BLaER1 treated with 17β-estradiol and CSF1 and Interleukin-3, amounts not matched to agents 10 nM and 100 nM (cell line): Measurements from ENCODE around the gene NDUFS2.

Source experiments
- H3K27ac ChIP-seq, 11 experiments: shearing (Covaris generic); formaldehyde crosslinking; 2 replicates each; pipeline ENCODE4 v1.8.1; 2022
- H3K27me3 ChIP-seq, 11 experiments: shearing (Covaris generic); formaldehyde crosslinking; 2 replicates each; pipeline ENCODE4 v1.8.1; 2022
- H3K36me3 ChIP-seq, 11 experiments: shearing (Covaris generic); formaldehyde crosslinking; 2 replicates each; pipeline ENCODE4 v1.8.1; 2022
- H3K4me1 ChIP-seq, 10 experiments: shearing (Covaris generic); formaldehyde crosslinking; 2 replicates each; pipeline ENCODE4 v1.8.1; 2022
- H3K4me2 ChIP-seq, 11 experiments: shearing (Covaris generic); formaldehyde crosslinking; 2 replicates each; pipeline ENCODE4 v1.8.1; 2022
- H3K4me3 ChIP-seq, 10 experiments: shearing (Covaris generic); formaldehyde crosslinking; 2 replicates each; pipeline ENCODE4 v1.8.1; 2022
- H3K9ac ChIP-seq, 11 experiments: shearing (Covaris generic); formaldehyde crosslinking; 2 replicates each; pipeline ENCODE4 v1.8.1; 2022
- H3K9me3 ChIP-seq, 11 experiments: shearing (Covaris generic); formaldehyde crosslinking; replicated peaks in 1 of 11; 2 replicates each; pipeline ENCODE4 v1.8.1; 2022
- H4K20me1 ChIP-seq, 11 experiments: shearing (Covaris generic); formaldehyde crosslinking; 2 replicates each; pipeline ENCODE4 v1.8.1; 2022
- Cebpa-rat ChIP-seq, 11 experiments: shearing (Covaris generic); IDR thresholded peaks; 2 replicates each; pipeline ENCODE4 v1.8.1; 2022

Gene NDUFS2

DNA sequence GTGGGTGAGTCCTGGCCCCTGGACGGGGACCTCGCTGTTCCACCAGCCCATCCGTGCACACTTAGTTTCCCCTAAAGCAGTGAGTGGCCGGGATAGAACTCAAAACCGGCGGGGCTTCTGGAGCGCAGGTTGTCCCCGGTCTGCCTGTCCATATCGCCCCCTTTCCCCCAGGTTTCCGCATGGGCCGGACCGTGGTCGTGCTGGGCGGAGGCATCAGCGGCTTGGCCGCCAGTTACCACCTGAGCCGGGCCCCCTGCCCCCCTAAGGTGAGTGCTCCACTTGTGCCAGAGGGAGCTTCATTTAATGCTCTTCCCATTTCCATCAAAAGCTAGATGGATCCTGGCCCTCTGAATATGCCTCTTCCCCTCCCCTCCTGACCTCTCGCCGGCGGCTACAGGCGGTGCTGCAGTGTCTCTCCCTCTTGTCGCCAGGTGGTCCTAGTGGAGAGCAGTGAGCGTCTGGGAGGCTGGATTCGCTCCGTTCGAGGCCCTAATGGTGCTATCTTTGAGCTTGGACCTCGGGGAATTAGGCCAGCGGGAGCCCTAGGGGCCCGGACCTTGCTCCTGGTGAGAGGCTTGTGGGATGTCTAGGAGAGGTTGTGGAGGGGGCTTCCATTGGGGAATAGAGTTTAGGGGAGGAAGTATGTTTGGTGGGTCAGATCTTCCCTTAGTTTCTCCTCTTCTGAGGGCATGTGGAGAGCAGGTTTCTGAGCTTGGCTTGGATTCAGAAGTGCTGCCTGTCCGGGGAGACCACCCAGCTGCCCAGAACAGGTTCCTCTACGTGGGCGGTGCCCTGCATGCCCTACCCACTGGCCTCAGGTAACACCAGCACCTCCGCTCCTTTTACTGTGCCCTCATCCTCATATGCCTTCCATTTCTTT, 35.3 kb upstream of the NDUFS2 start:
- H3K36me3 ChIP-seq = peaks cover 36 to 72% (median 60%) of the 10 kb centered on the region in 11 experiments
- TF ChIP-seq Cebpa-rat (IDR thresholded peaks at IDR 0.05) = no peak
- H3K27ac ChIP-seq = peak overlapping the region; percentile 59 to 92 (median 69)
- H3K4me3 ChIP-seq = peak overlapping the region; percentile 65 to 80 (median 75)
- peak overlapping the region; percentile 94 to 100 (median 98) for H3K4me2 ChIP-seq
- no peaks in the 10 kb centered on the region for H3K27me3 ChIP-seq
- no peaks in the 10 kb centered on the region for H3K9me3 ChIP-seq
- peaks cover 25 to 53% (median 33%) of the 10 kb centered on the region in 10 experiments for H3K4me1 ChIP-seq
- H3K9ac ChIP-seq = peak overlapping the region; percentile 74 to 91 (median 82)
- H4K20me1 ChIP-seq = peaks cover 0 to 6% (median 0%) of the 10 kb centered on the region in 11 experiments; a peak in 2 of 22 replicates

DNA sequence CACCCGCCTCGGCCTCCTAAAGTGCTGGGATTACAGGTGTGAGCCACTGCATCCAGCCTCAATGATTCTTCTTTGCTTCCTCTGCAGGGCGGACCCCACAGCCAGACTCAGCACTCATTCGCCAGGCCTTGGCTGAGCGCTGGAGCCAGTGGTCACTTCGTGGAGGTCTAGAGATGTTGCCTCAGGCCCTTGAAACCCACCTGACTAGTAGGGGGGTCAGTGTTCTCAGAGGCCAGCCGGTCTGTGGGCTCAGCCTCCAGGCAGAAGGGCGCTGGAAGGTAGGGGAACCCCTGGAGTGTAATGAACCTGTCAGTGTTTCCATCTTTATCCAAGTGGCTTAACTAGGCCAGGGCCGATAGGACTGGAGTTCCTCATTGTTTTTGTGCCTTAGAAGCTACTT, 33.3 kb upstream of the NDUFS2 start:
- peaks cover 47 to 72% (median 62%) of the 10 kb centered on the region in 11 experiments for H3K36me3 ChIP-seq

DNA sequence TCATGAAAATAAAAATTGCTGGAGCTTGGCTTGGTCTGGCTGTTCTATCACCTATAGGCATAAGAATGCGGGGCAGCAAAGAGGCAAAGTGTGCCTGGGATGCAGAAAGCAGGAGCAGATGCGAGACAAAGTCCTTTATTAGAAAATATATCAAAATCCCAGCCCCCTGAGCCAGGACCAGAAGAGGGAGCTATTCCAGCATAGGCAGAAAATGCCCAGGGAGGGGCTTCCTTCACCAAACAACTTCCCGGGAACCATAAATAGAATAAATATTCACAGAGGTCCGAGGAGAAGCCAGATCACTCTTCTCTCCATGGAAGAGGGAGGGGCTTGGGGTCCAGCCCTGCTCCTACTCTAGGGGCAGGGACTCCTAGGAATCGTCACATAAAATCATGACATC, 31.0 kb upstream of the NDUFS2 start:
- H3K4me2 ChIP-seq = no peak overlapping the region
- TF ChIP-seq Cebpa-rat (IDR thresholded peaks at IDR 0.05) = no peak
- H3K36me3 ChIP-seq = peaks cover 59 to 83% (median 72%) of the 10 kb centered on the region in 11 experiments
- H3K27ac ChIP-seq = no peak overlapping the region; a peak in 1 of 22 replicates
- H3K9ac ChIP-seq = peak overlapping the region in 3 of 11 experiments; percentile 24 to 37 (median 27); a peak in 2 of 22 replicates
- no peaks in the 10 kb centered on the region for H3K9me3 ChIP-seq
- H4K20me1 ChIP-seq = peaks cover 0 to 7% (median 0%) of the 10 kb centered on the region in 11 experiments; a peak in 4 of 22 replicates
- no peak overlapping the region for H3K4me3 ChIP-seq
- peaks cover 19 to 40% (median 26%) of the 10 kb centered on the region in 10 experiments for H3K4me1 ChIP-seq
- H3K27me3 ChIP-seq = no peaks in the 10 kb centered on the region

More for the DNA sequence above, 33.3 kb upstream of the NDUFS2 start:
- Histone ChIP-seq H4K20me1 (peaks cover 0 to 7% (median 0%) of the 10 kb centered on the region in 11 experiments; a peak in 2 of 22 replicates), H3K27ac (no peak overlapping the region), H3K4me3 (no peak overlapping the region), H3K27me3 (no peaks in the 10 kb centered on the region), H3K9ac (peak overlapping the region in 1 of 11 experiments; percentile 17; a peak in 1 of 22 replicates), H3K9me3 (no peaks in the 10 kb centered on the region), H3K4me1 (peaks cover 23 to 43% (median 28%) of the 10 kb centered on the region in 10 experiments), H3K4me2 (no peak overlapping the region)
- TF ChIP-seq Cebpa-rat (IDR thresholded peaks at IDR 0.05) = no peak

DNA sequence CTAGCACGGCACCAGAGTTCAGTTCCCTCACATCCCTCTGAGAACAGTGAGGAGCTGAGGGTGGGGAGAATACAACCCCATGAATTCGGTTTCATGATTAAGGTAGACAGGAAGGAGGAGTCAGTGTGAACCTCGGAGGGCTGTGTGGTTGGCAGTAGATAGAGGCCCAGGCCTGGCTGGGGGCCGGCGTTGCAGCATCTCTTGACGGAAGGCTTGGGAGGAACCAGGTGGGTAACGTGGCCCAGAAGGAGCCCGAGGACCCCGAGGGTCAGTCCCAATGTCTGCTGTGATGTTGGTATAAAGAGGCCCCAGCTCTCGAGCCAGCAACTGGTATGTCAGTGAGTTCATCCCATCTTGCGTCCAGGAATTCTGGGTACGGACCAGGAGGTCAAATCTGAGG, 30.5 kb upstream of the NDUFS2 start:
- no peak for TF ChIP-seq Cebpa-rat (IDR thresholded peaks at IDR 0.05)
- H3K4me1 ChIP-seq = peaks cover 24 to 44% (median 31%) of the 10 kb centered on the region in 10 experiments
- peaks cover 0 to 7% (median 0%) of the 10 kb centered on the region in 11 experiments; a peak in 4 of 22 replicates for H4K20me1 ChIP-seq
- H3K36me3 ChIP-seq = peaks cover 59 to 83% (median 72%) of the 10 kb centered on the region in 11 experiments
- no peak overlapping the region for H3K4me3 ChIP-seq
- no peaks in the 10 kb centered on the region for H3K9me3 ChIP-seq
- H3K9ac ChIP-seq = peak overlapping the region in 3 of 11 experiments; percentile 6 to 27 (median 24); a peak in 1 of 22 replicates
- H3K27me3 ChIP-seq = no peaks in the 10 kb centered on the region
- H3K27ac ChIP-seq = no peak overlapping the region; a peak in 1 of 22 replicates
- H3K4me2 ChIP-seq = no peak overlapping the region

DNA sequence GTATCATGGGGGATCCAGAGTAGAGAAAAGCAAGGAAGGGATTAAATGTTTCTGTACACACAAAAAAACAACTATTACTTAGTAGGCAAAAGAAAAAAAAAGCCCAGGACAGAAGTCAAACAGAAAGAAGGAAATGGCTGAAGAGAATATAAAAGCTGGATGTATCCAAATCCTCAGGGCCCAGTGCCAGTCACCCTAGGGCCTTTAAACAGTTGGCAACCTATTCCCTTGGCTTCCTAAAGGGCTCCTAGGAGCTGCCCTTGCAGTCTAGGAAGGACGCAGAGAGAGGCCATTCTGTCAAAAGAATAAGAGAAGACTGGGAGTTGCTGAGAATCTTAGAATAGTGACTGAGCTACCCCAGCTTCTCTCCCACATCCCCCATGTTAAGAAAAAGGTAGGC, 29.8 kb upstream of the NDUFS2 start:
- H3K36me3 ChIP-seq = peaks cover 59 to 83% (median 72%) of the 10 kb centered on the region in 11 experiments

DNA sequence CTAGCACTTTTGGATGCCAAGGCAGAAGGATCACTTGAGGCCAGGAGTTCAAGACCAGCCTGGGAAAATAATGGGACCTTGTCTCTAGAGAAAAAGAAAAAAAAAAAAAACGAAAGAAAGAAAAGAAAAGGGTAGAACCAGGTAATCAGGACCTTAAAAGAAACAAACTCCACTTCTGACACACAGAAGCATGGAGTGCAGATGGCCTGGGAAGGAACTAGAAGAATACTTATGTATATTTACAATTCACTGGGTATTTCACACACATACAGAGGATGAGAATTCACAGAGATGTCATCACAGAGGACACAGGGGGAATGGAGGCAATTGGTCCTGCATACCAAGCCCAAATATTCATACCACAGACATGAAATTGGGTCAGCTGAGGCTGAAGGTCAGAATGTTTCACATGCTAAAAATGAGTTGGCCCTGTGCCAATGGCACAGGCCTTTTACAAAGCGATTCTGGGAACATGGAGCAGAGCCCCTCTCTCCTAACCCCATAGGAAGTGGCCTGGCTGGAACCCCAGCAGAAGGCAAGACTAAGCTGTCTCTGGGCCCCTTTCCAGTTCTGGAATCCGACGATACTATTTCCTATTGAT, 29.3 kb upstream of the NDUFS2 start:
- Histone ChIP-seq H3K9me3 (no peaks in the 10 kb centered on the region), H3K27ac (no peak overlapping the region), H3K4me1 (peaks cover 18 to 36% (median 24%) of the 10 kb centered on the region in 10 experiments), H3K9ac (peak overlapping the region in 1 of 11 experiments; percentile 39; a peak in 1 of 22 replicates), H3K4me3 (no peak overlapping the region), H3K27me3 (no peaks in the 10 kb centered on the region), H4K20me1 (peaks cover 0 to 7% (median 0%) of the 10 kb centered on the region in 11 experiments; a peak in 4 of 22 replicates), H3K4me2 (no peak overlapping the region), H3K36me3 (peaks cover 59 to 81% (median 72%) of the 10 kb centered on the region in 11 experiments)
- no peak for TF ChIP-seq Cebpa-rat (IDR thresholded peaks at IDR 0.05)

More for the DNA sequence above, 29.8 kb upstream of the NDUFS2 start:
- Histone ChIP-seq H3K4me2 (no peak overlapping the region), H4K20me1 (peaks cover 0 to 7% (median 0%) of the 10 kb centered on the region in 11 experiments; a peak in 4 of 22 replicates), H3K27me3 (no peaks in the 10 kb centered on the region), H3K9me3 (no peaks in the 10 kb centered on the region), H3K4me1 (peaks cover 19 to 38% (median 25%) of the 10 kb centered on the region in 10 experiments), H3K4me3 (no peak overlapping the region), H3K9ac (peak overlapping the region in 3 of 11 experiments; percentile 6 to 39 (median 29); a peak in 3 of 22 replicates), H3K27ac (no peak overlapping the region)
- no peak for TF ChIP-seq Cebpa-rat (IDR thresholded peaks at IDR 0.05)

DNA sequence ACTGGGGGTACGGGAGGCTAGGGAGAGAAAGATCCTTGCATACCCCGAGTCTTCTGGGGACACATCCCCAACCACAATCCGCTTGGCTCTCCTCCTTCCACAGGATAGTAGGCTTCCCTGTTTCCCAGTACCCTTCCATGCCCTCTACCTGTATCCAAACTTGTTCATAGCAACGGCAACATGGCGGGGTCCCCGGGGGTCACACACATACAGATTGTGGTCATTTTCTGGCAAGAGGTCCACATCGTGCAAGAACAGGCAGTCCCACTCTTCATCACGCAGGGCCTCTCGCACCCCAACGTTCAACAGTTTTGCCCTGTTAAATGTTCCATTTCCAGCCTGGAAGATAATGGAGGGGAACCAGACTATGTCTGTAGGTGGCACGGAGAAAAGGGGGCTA, 28.5 kb upstream of the NDUFS2 start:
- H3K27ac ChIP-seq = no peak overlapping the region
- H3K27me3 ChIP-seq = no peaks in the 10 kb centered on the region
- no peaks in the 10 kb centered on the region for H3K9me3 ChIP-seq
- no peak overlapping the region for H3K9ac ChIP-seq
- peaks cover 59 to 74% (median 70%) of the 10 kb centered on the region in 11 experiments for H3K36me3 ChIP-seq
- H3K4me2 ChIP-seq = no peak overlapping the region
- TF ChIP-seq Cebpa-rat (IDR thresholded peaks at IDR 0.05) = no peak
- peaks cover 0 to 7% (median 0%) of the 10 kb centered on the region in 11 experiments; a peak in 4 of 22 replicates for H4K20me1 ChIP-seq
- peaks cover 26 to 43% (median 31%) of the 10 kb centered on the region in 10 experiments for H3K4me1 ChIP-seq
- no peak overlapping the region for H3K4me3 ChIP-seq

DNA sequence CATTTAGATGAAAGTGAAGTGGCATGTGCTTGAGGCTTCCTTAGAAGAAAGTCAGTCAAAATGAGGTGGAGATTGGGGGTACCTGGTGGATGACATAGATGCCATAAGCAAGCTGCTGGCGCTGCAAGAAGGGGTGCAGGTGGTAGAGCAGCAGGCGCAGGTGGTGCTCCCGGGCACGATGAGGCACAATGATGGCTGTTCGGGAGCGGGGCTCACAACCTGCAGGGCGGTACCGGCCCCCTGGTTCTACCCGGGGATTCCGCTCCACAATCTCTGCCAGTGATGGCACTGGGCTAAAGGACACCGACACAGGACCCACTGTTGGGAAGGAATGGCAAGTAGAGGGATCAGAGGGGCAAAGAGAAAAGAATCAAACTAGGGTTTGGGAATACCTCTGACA, 27.3 kb upstream of the NDUFS2 start:
- H3K9ac ChIP-seq = no peak overlapping the region; a peak in 1 of 22 replicates
- H3K4me2 ChIP-seq = peak overlapping the region in 2 of 11 experiments; percentile 5 to 97; a peak in 1 of 22 replicates
- H3K27me3 ChIP-seq = no peaks in the 10 kb centered on the region
- H3K36me3 ChIP-seq = peaks cover 55 to 62% (median 58%) of the 10 kb centered on the region in 11 experiments
- TF ChIP-seq Cebpa-rat (IDR thresholded peaks at IDR 0.05) = no peak
- no peaks in the 10 kb centered on the region for H3K9me3 ChIP-seq
- no peak overlapping the region for H3K27ac ChIP-seq
- H4K20me1 ChIP-seq = peaks cover 0 to 7% (median 0%) of the 10 kb centered on the region in 11 experiments; a peak in 3 of 22 replicates
- H3K4me3 ChIP-seq = no peak overlapping the region
- H3K4me1 ChIP-seq = peaks cover 36 to 50% (median 42%) of the 10 kb centered on the region in 10 experiments
